ENCODE data around the gene STOX2.

The STOX2 gene

DNA sequence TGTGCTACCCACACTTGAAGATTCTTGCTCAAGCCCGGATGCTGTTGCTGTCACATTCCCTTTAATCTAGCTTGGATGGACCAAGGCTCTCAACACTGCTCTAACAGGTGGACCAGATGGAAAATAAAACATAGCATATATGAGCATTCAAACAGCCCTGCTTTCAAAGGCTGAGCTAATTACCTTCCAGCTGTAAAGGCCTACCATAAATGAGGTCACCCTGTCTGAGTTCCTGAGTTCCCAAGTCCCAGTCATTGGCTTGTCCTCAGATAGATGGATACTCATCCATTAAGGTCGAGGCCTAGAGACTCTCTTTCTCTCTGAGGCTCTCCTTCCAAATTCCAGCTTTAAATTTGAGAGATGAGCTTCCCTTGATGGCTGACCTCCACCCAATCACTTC, 147.5 kb downstream of the STOX2 start:
- POLR2A ChIA-PET, result no interaction called here
- no peak for DNase-seq (ENCODE audit: extremely low spot score)
- CTCF ChIA-PET, result no interaction called here
- no peak for TF ChIP-seq SUZ12 (IDR thresholded peaks at IDR 0.05)
- TF ChIP-seq BHLHE40 (IDR thresholded peaks at IDR 0.05; ENCODE audit: borderline replicate concordance), result no peak
- no peak for TF ChIP-seq FOXK2 (IDR thresholded peaks at IDR 0.05)
- TF ChIP-seq ELF4 (IDR thresholded peaks at IDR 0.05), result no peak
- TF ChIP-seq CTBP1 (IDR thresholded peaks at IDR 0.05; ENCODE audit: borderline replicate concordance), result no peak
- no peak for TF ChIP-seq LEF1 (IDR thresholded peaks at IDR 0.05; ENCODE audit: borderline replicate concordance)
- TF ChIP-seq L3MBTL2 (conservative IDR thresholded peaks at IDR 0.05), result no peak
- no peak for TF ChIP-seq TARDBP (IDR thresholded peaks at IDR 0.05)
- TF ChIP-seq, protein P1, sequence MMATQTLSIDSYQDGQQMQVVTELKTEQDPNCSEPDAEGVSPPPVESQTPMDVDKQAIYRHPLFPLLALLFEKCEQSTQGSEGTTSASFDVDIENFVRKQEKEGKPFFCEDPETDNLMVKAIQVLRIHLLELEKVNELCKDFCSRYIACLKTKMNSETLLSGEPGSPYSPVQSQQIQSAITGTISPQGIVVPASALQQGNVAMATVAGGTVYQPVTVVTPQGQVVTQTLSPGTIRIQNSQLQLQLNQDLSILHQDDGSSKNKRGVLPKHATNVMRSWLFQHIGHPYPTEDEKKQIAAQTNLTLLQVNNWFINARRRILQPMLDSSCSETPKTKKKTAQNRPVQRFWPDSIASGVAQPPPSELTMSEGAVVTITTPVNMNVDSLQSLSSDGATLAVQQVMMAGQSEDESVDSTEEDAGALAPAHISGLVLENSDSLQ (IDR thresholded peaks at IDR 0.05), result no peak
- TF ChIP-seq NFRKB (IDR thresholded peaks at IDR 0.05), result no peak
- no peak for TF ChIP-seq SP1 (IDR thresholded peaks at IDR 0.05)
- no peak for TF ChIP-seq ARNT (IDR thresholded peaks at IDR 0.05)
- no peak for TF ChIP-seq FOXM1 (IDR thresholded peaks at IDR 0.05; ENCODE audit: borderline replicate concordance)
- no peak for TF ChIP-seq HDGF (IDR thresholded peaks at IDR 0.05; ENCODE audit: borderline replicate concordance)
- no peak for TF ChIP-seq FOXA1 (IDR thresholded peaks at IDR 0.05)
- no peak for TF ChIP-seq ZNF384 (IDR thresholded peaks at IDR 0.05)

DNA sequence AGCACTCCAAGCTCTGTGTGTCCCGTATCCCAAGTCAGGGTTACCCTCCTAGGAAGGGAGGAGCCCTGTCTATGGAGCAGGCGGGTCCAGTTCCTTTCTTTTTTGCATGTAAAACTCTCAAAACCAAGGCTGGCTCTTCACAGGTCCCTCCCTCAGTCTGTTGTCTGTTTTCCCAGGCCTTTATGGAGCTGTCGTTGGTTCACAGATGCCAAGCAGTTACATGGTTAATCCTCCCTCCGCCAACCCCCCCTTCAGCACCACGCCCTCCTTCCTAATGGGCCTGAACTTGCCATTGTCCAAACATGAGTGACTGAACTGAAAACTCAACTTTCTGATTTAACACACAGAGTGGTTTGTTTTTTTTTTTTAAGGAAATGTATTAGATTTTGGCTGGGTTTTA, 148.3 kb downstream of the STOX2 start:
- CTCF ChIA-PET, result no interaction called here
- no peak for TF ChIP-seq FOXA1 (IDR thresholded peaks at IDR 0.05)
- TF ChIP-seq L3MBTL2 (conservative IDR thresholded peaks at IDR 0.05), result no peak
- TF ChIP-seq LEF1 (IDR thresholded peaks at IDR 0.05; ENCODE audit: borderline replicate concordance), result no peak
- TF ChIP-seq SUZ12 (IDR thresholded peaks at IDR 0.05), result no peak
- TF ChIP-seq HDGF (IDR thresholded peaks at IDR 0.05; ENCODE audit: borderline replicate concordance), result no peak
- no peak for TF ChIP-seq FOXK2 (IDR thresholded peaks at IDR 0.05)
- TF ChIP-seq CTBP1 (IDR thresholded peaks at IDR 0.05; ENCODE audit: borderline replicate concordance), result no peak
- no peak for TF ChIP-seq FOXM1 (IDR thresholded peaks at IDR 0.05; ENCODE audit: borderline replicate concordance)
- no peak for TF ChIP-seq BHLHE40 (IDR thresholded peaks at IDR 0.05; ENCODE audit: borderline replicate concordance)
- no peak for TF ChIP-seq NFRKB (IDR thresholded peaks at IDR 0.05)
- no peak for TF ChIP-seq ELF4 (IDR thresholded peaks at IDR 0.05)
- no peak for TF ChIP-seq ARNT (IDR thresholded peaks at IDR 0.05)
- TF ChIP-seq, protein P1 (IDR thresholded peaks at IDR 0.05), result no peak
- TF ChIP-seq SP1 (IDR thresholded peaks at IDR 0.05), result no peak
- TF ChIP-seq TARDBP (IDR thresholded peaks at IDR 0.05), result no peak
- POLR2A ChIA-PET, result no interaction called here
- DNase-seq (ENCODE audit: extremely low spot score), result no peak

DNA sequence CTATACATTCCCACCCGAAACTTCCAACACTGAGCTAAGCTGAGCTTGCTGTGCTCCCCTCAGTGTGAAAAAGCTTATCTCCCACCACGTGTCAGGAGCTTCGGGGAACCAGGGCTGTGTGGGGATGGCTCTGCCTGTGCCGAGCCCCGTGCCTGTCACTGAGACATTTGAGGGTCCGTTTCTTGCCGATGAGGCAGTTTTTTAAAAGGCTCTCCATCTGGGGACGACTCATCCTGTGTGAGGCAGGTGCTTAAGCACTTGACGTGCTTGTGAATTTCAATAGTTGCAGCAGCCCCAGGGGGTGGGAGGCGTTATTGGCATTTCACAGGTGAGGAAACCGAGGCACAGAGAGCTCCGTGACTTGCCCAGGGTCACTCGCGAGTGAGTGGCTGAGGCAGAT, 151.8 kb downstream of the STOX2 start:
- ChIA-PET POLR2A (no interaction called here), CTCF (interaction anchor here (0.6 to 1.4 kb wide), 3 partner anchors 10 to 231 kb away, joined by 3 to 6 read pairs (median 4); no protein-coding TSS in a partner anchor)
- TF ChIP-seq TARDBP (IDR thresholded peaks at IDR 0.05) (no peak), FOXK2 (IDR thresholded peaks at IDR 0.05) (no peak), BHLHE40 (IDR thresholded peaks at IDR 0.05; ENCODE audit: borderline replicate concordance) (no peak), ELF4 (IDR thresholded peaks at IDR 0.05) (no peak), ARNT (IDR thresholded peaks at IDR 0.05) (no peak), ZNF384 (IDR thresholded peaks at IDR 0.05) (no peak)
- TF ChIP-seq, protein P1 (IDR thresholded peaks at IDR 0.05), result no peak
- DNase-seq (ENCODE audit: extremely low spot score), result no peak

DNA sequence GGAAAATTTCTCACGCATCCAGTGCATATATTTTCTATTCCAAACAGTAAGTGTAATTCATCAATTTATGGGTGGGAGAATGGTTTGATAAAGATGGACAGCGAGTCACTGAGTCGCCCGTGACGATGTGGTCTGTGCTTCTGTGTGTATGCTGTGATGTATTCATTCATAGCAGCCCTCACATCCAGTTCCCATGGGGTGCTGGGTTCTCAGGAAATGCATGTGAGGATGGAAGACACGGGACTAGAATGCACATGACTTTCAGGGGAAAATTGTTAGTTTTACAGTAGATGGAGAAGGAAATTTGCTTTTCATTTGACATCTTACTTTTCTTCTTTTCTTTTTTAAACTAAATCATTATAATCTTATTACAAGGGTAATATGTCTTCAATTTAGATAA, 152.9 kb downstream of the STOX2 start:
- no peak for DNase-seq (ENCODE audit: extremely low spot score)
- ChIA-PET POLR2A (no interaction called here), CTCF (interaction anchor here (1.4 kb wide), 1 partner anchor 8 kb away, joined by 4 read pairs; no protein-coding TSS in a partner anchor)
- no peak for TF ChIP-seq FOXA1 (IDR thresholded peaks at IDR 0.05)

DNA sequence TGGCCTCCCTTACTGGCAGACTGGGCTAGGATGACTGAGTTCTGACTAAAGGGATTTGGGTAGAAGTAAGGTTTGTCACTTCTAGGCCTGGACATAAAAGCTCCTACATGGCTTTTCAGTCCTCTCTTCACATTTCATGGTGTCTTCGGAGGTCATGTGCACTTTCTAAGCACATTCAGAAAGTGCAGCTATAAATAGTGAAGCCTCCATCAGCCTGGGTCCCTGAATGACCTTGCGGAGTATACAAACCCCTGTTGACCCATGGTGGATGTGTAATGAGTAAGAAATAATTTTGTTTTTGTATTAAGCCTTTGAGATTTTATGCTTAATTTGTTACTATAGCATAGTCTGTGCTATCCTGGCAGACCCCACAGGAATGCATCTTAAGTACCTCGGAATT, 154.0 kb downstream of the STOX2 start:
- ChIA-PET CTCF (no interaction called here), POLR2A (no interaction called here)
- no peak for DNase-seq (ENCODE audit: extremely low spot score)
- no peak for TF ChIP-seq TARDBP (IDR thresholded peaks at IDR 0.05)
- TF ChIP-seq NFRKB (IDR thresholded peaks at IDR 0.05), result no peak
- TF ChIP-seq ELF4 (IDR thresholded peaks at IDR 0.05), result no peak
- no peak for TF ChIP-seq BHLHE40 (IDR thresholded peaks at IDR 0.05; ENCODE audit: borderline replicate concordance)
- TF ChIP-seq HDGF (IDR thresholded peaks at IDR 0.05; ENCODE audit: borderline replicate concordance), result no peak
- TF ChIP-seq FOXM1 (IDR thresholded peaks at IDR 0.05; ENCODE audit: borderline replicate concordance), result no peak
- no peak for TF ChIP-seq ARNT (IDR thresholded peaks at IDR 0.05)
- TF ChIP-seq FOXA1 (IDR thresholded peaks at IDR 0.05), result no peak
- TF ChIP-seq ZNF384 (IDR thresholded peaks at IDR 0.05), result no peak
- no peak for TF ChIP-seq SP1 (IDR thresholded peaks at IDR 0.05)
- TF ChIP-seq LEF1 (IDR thresholded peaks at IDR 0.05; ENCODE audit: borderline replicate concordance), result no peak
- TF ChIP-seq CTBP1 (IDR thresholded peaks at IDR 0.05; ENCODE audit: borderline replicate concordance), result no peak
- no peak for TF ChIP-seq L3MBTL2 (conservative IDR thresholded peaks at IDR 0.05)
- TF ChIP-seq FOXK2 (IDR thresholded peaks at IDR 0.05), result no peak
- TF ChIP-seq, protein P1 (IDR thresholded peaks at IDR 0.05), result no peak
- no peak for TF ChIP-seq SUZ12 (IDR thresholded peaks at IDR 0.05)

DNA sequence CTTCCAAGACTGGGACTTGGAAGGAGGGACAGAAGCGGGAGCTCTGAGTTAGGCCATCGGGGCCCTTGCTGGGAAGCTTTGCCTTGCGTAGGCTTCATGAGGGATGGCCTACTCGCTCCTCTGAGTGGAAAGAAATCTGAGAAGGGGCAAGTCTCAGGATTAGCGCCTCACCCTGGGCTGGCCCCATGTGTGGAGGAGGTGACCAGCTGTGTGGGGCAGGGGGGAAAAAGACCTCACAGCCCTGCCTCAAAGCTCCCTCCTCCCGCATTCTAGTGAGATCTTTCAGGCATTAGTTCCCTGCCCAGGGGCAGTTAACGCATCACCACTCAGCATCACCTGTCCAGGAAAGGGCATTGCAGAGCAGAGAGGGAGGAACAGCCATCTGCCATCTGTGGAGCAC, 156.5 kb downstream of the STOX2 start:
- no peak for DNase-seq (ENCODE audit: extremely low spot score)
- POLR2A ChIA-PET, result no interaction called here
- CTCF ChIA-PET, result no interaction called here
- TF ChIP-seq BHLHE40 (IDR thresholded peaks at IDR 0.05; ENCODE audit: borderline replicate concordance), result no peak
- TF ChIP-seq SP1 (IDR thresholded peaks at IDR 0.05), result no peak
- TF ChIP-seq ELF4 (IDR thresholded peaks at IDR 0.05), result no peak
- no peak for TF ChIP-seq ZNF384 (IDR thresholded peaks at IDR 0.05)
- no peak for TF ChIP-seq LEF1 (IDR thresholded peaks at IDR 0.05; ENCODE audit: borderline replicate concordance)
- TF ChIP-seq SUZ12 (IDR thresholded peaks at IDR 0.05), result no peak
- no peak for TF ChIP-seq L3MBTL2 (conservative IDR thresholded peaks at IDR 0.05)
- TF ChIP-seq HDGF (IDR thresholded peaks at IDR 0.05; ENCODE audit: borderline replicate concordance), result no peak
- no peak for TF ChIP-seq FOXM1 (IDR thresholded peaks at IDR 0.05; ENCODE audit: borderline replicate concordance)

Measured in HEK293T (cell line).